GM23338 (cell line): Measurements from ENCODE around the gene ZACN. TPM values are rescaled to one million over a fixed set of nuclear protein-coding genes. Genes with fewer than 3 reads are reported as not detected.

Experiments
- ATAC-seq: fragments of 200-7000 bp; cut with Tn5 transposase; 3 replicates; pipeline ENCODE4 v1.9.1; 2020
- DNase-seq: peaks from one replicate; pipeline ENCODE4 v3.0.0-alpha.2; 2015; ENCODE audit warnings: low spot score
- H2AFZ ChIP-seq: fragments of 200-600 bp; sonication (generic); 2 replicates; pipeline ENCODE4 v1.8.0; 2016; ENCODE audit warnings: antibody characterized with exemption, mild to moderate bottlenecking, moderate library complexity
- H3F3A ChIP-seq: fragments of 200-600 bp; sonication (generic); replicated peaks from 2 replicates; pipeline ENCODE4 v1.8.0; 2017; ENCODE audit warnings: antibody characterized with exemption, mixed run types, low read depth
- H3K27ac ChIP-seq: fragments of 200-600 bp; sonication (generic); 2 replicates; pipeline ENCODE4 v1.6.1; 2016; ENCODE audit warnings: low read depth
- H3K27me3 ChIP-seq: fragments of 200-600 bp; sonication (generic); 2 replicates; pipeline ENCODE4 v1.8.0; 2016; ENCODE audit warnings: mild to moderate bottlenecking, mixed run types, moderate library complexity; ENCODE audit not compliant: insufficient read depth
- H3K36me3 ChIP-seq: fragments of 200-600 bp; sonication (generic); 2 replicates; pipeline ENCODE4 v1.8.0; 2016; ENCODE audit warnings: mild to moderate bottlenecking; ENCODE audit not compliant: insufficient read depth
- H3K4me1 ChIP-seq: fragments of 200-600 bp; sonication (generic); 2 replicates; pipeline ENCODE4 v1.8.0; 2016; ENCODE audit warnings: mild to moderate bottlenecking, moderate library complexity; ENCODE audit not compliant: insufficient read depth
- H3K4me2 ChIP-seq: fragments of 200-600 bp; sonication (generic); 2 replicates; pipeline ENCODE4 v1.7.1; 2017; ENCODE audit warnings: mixed run types
- H3K4me3 ChIP-seq: fragments of 200-600 bp; sonication (generic); 2 replicates; pipeline ENCODE4 v1.6.1; 2016; ENCODE audit warnings: mixed run types
- H3K79me2 ChIP-seq: fragments of 200-600 bp; sonication (generic); replicated peaks from 2 replicates; pipeline ENCODE4 v1.8.0; 2017; ENCODE audit warnings: mild to moderate bottlenecking; ENCODE audit not compliant: insufficient read depth
- H3K9me2 ChIP-seq: fragments of 200-600 bp; sonication (generic); 2 replicates; pipeline ENCODE4 v1.8.0; 2017; ENCODE audit not compliant: insufficient read depth
- H4K20me1 ChIP-seq: fragments of 200-600 bp; sonication (generic); replicated peaks from 2 replicates; pipeline ENCODE4 v1.8.0; 2017; ENCODE audit warnings: mild to moderate bottlenecking; ENCODE audit not compliant: insufficient read depth
- H3K27ac Mint-ChIP-seq: 2 replicates; pipeline ENCODE4 v1.8.0; 2020; ENCODE audit warnings: inconsistent platforms, mild to moderate bottlenecking, moderate library complexity, mixed read lengths
- H3K27me3 Mint-ChIP-seq: 3 replicates; pipeline ENCODE4 v1.8.0; 2022; ENCODE audit warnings: low read depth, mild to moderate bottlenecking, moderate library complexity, mixed read lengths, inconsistent platforms; ENCODE audit not compliant: insufficient read depth, poor library complexity
- H3K36me3 Mint-ChIP-seq: 3 replicates; pipeline ENCODE4 v1.8.0; 2021; ENCODE audit warnings: low read depth, mild to moderate bottlenecking, inconsistent platforms, moderate library complexity, mixed read lengths
- H3K4me1 Mint-ChIP-seq: 3 replicates; pipeline ENCODE4 v1.8.0; 2020; ENCODE audit warnings: mild to moderate bottlenecking, inconsistent platforms, mixed read lengths
- H3K4me3 Mint-ChIP-seq: 3 replicates; pipeline ENCODE4 v1.8.0; 2021; ENCODE audit warnings: moderate library complexity, mild to moderate bottlenecking, inconsistent platforms, mixed read lengths
- H3K9me3 Mint-ChIP-seq: 3 replicates; pipeline ENCODE4 v1.8.0; 2020; ENCODE audit warnings: moderate library complexity, mild to moderate bottlenecking, inconsistent platforms, mixed read lengths
- EZH2phosphoT487 ChIP-seq: fragments of 200-600 bp; sonication (generic); IDR thresholded peaks from one replicate; pipeline ENCODE4 v1.8.1; 2018; ENCODE audit warnings: antibody characterized with exemption; ENCODE audit not compliant: unreplicated experiment
- JUNB ChIP-seq: IDR thresholded peaks from one replicate; pipeline ENCODE4 v1.6.1; 2016; ENCODE audit warnings: antibody characterized with exemption; ENCODE audit not compliant: unreplicated experiment
- NANOG ChIP-seq: IDR thresholded peaks from 2 replicates; pipeline ENCODE4 v1.6.1; 2016; ENCODE audit warnings: antibody characterized with exemption, borderline replicate concordance
- POLR2AphosphoS5 ChIP-seq: IDR thresholded peaks from 2 replicates; pipeline ENCODE4 v1.6.1; 2016; ENCODE audit warnings: antibody characterized with exemption, low read depth
- REST ChIP-seq: IDR thresholded peaks from one replicate; pipeline ENCODE4 v1.6.1; 2018; ENCODE audit warnings: antibody characterized with exemption; ENCODE audit not compliant: unreplicated experiment
- STAT1 ChIP-seq: IDR thresholded peaks from one replicate; pipeline ENCODE4 v1.6.1; 2016; ENCODE audit warnings: antibody characterized with exemption; ENCODE audit not compliant: unreplicated experiment
- ZNF114 ChIP-seq: fragments of 250-450 bp; sonication (Bioruptor Pico); IDR thresholded peaks from 2 replicates; pipeline ENCODE4 v1.5.0; 2020; ENCODE audit warnings: mild to moderate bottlenecking, moderate library complexity
- ZNF331 ChIP-seq: fragments of 250-450 bp; sonication (Bioruptor Pico); IDR thresholded peaks from 2 replicates; pipeline ENCODE4 v1.5.0; 2020; ENCODE audit warnings: low read depth, mild to moderate bottlenecking, moderate library complexity
- ZNF462 ChIP-seq: fragments of 250-450 bp; sonication (Bioruptor Pico); IDR thresholded peaks from 2 replicates; pipeline ENCODE4 v1.5.0; 2020; ENCODE audit warnings: mild to moderate bottlenecking, moderate library complexity
- polyA plus RNA-seq: library from polyadenylated mRNA; unstranded; fragments of >200 nt; fragmentation: Nextera tagmentation; extraction: Ambion mirVana; gene quantifications from 2 replicates; pipeline ENCODE4 v1.2.1, GENCODE V29; 2016
- total RNA-seq: library from RNA; depleted of rRNA; stranded (reverse); fragments of >200 nt; shearing (Covaris generic); gene quantifications from 2 replicates; pipeline ENCODE4 v1.2.3, GENCODE V29; 2014
- TF ChIP-seq, protein P1 (sequence below): IDR thresholded peaks from 2 replicates; pipeline ENCODE4 v1.6.1; 2016; ENCODE audit warnings: antibody characterized with exemption
- TF ChIP-seq, protein P2 (sequence below), 2 experiments: fragments of 200-600 bp in 1 of 2; sonication (generic) in 1 of 2; conservative IDR thresholded peaks; 2 replicates each; pipeline versions ENCODE4 v1.5.1 to v1.6.1; 2016 to 2017; ENCODE audit warnings: antibody characterized with exemption in 2 of 2, low read depth in 2 of 2, mild to moderate bottlenecking in 2 of 2, moderate library complexity in 1 of 2

ZACN gene
- total and polyA plus RNA-seq, 2 experiments from 2014 or later: 0.47 TPM; not detected in 1

GRCh38 chr17:76090517-76091129 lies 11.6 kb downstream of the ZACN start:
- ATAC-seq: no peak
- peaks cover 6% of the 10 kb centered on the region; the same call in 1 of the 2 replicates for H3K36me3 ChIP-seq

More at GRCh38 chr17:76090517-76091129, 11.6 kb downstream of the ZACN start:
- Mint-ChIP-seq H3K36me3 (peaks cover 63% of the 10 kb centered on the region), H3K4me1 (no peaks in the 10 kb centered on the region), H3K27ac (no peak overlapping the region), H3K4me3 (no peak overlapping the region), H3K9me3 (no peaks in the 10 kb centered on the region), H3K27me3 (peaks cover 7% of the 10 kb centered on the region)
- H4K20me1 ChIP-seq: no peaks in the 10 kb centered on the region; the same call in 1 of the 2 replicates
- no peak for TF ChIP-seq REST
- no peak for TF ChIP-seq STAT1
- TF ChIP-seq JUNB: no peak
- no peak for TF ChIP-seq ZNF462
- TF ChIP-seq, protein P1, sequence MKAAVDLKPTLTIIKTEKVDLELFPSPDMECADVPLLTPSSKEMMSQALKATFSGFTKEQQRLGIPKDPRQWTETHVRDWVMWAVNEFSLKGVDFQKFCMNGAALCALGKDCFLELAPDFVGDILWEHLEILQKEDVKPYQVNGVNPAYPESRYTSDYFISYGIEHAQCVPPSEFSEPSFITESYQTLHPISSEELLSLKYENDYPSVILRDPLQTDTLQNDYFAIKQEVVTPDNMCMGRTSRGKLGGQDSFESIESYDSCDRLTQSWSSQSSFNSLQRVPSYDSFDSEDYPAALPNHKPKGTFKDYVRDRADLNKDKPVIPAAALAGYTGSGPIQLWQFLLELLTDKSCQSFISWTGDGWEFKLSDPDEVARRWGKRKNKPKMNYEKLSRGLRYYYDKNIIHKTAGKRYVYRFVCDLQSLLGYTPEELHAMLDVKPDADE: no peak
- TF ChIP-seq, protein P2, sequence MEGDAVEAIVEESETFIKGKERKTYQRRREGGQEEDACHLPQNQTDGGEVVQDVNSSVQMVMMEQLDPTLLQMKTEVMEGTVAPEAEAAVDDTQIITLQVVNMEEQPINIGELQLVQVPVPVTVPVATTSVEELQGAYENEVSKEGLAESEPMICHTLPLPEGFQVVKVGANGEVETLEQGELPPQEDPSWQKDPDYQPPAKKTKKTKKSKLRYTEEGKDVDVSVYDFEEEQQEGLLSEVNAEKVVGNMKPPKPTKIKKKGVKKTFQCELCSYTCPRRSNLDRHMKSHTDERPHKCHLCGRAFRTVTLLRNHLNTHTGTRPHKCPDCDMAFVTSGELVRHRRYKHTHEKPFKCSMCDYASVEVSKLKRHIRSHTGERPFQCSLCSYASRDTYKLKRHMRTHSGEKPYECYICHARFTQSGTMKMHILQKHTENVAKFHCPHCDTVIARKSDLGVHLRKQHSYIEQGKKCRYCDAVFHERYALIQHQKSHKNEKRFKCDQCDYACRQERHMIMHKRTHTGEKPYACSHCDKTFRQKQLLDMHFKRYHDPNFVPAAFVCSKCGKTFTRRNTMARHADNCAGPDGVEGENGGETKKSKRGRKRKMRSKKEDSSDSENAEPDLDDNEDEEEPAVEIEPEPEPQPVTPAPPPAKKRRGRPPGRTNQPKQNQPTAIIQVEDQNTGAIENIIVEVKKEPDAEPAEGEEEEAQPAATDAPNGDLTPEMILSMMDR (conservative IDR thresholded peaks at IDR 0.05; ENCODE audit: low read depth in 2 of 2): no peak
- no peak for TF ChIP-seq EZH2phosphoT487
- TF ChIP-seq NANOG: no peak
- no peak for TF ChIP-seq ZNF331 (CRISPR knock-in tag)
- TF ChIP-seq POLR2AphosphoS5: no peak
- no peak for TF ChIP-seq ZNF114 (CRISPR knock-in tag)
- H3F3A ChIP-seq: no peaks in the 10 kb centered on the region
- H3K4me2 ChIP-seq: no peak overlapping the region
- H3K4me1 ChIP-seq: no peaks in the 10 kb centered on the region
- no peaks in the 10 kb centered on the region for H3K27me3 ChIP-seq
- no peak overlapping the region for H2AFZ ChIP-seq
- H3K9me2 ChIP-seq: no peaks in the 10 kb centered on the region
- H3K4me3 ChIP-seq: no peak overlapping the region
- H3K27ac ChIP-seq: no peak overlapping the region
- no peaks in the 10 kb centered on the region for H3K79me2 ChIP-seq
- DNase-seq: no peak
